A673 (cell line): Measurements from ENCODE around the gene DNLZ. TPM values are rescaled to one million over a fixed set of nuclear protein-coding genes. Genes with fewer than 3 reads are reported as not detected.

Experiments
- BruUV-seq: library from RNA; stranded (reverse); fragments of 400-500 nt; replicated peaks from 2 replicates; lab custom pipeline; 2021; lab: Mats Ljungman, UMichigan
- CTCF ChIA-PET: fragments of 300-600 bp; sonication (Branson Sonifier 250); formaldehyde crosslinking; loops from one replicate; lab custom pipeline; 2022; ENCODE audit warnings: antibody characterized with exemption; lab: Charles Lee
- POLR2A ChIA-PET: fragments of 300-600 bp; sonication (Branson Sonifier 250); formaldehyde crosslinking; loops from one replicate; lab custom pipeline; 2022; ENCODE audit warnings: antibody characterized with exemption; ENCODE audit not compliant: low non-redundant PET; lab: Charles Lee
- DNase-seq: peaks from one replicate; pipeline ENCODE4 v3.0.0-alpha.2; 2015; ENCODE audit warnings: low spot score
- H3K27ac ChIP-seq: fragments of 200-600 bp; sonication (generic); 2 replicates; pipeline ENCODE4 v1.5.1; 2016; ENCODE audit warnings: mixed run types, low read depth, mild to moderate bottlenecking, mixed read lengths, antibody characterized with exemption, low read length; ENCODE audit not compliant: poor library complexity, severe bottlenecking
- H3K27me3 ChIP-seq: fragments of 200-600 bp; sonication (generic); replicated peaks from 2 replicates; pipeline ENCODE4 v1.6.1; 2017; ENCODE audit warnings: mixed run types, low read depth, mild to moderate bottlenecking, mixed read lengths, antibody characterized with exemption, low read length; ENCODE audit not compliant: insufficient read depth, poor library complexity
- H3K36me3 ChIP-seq: fragments of 200-600 bp; sonication (generic); 2 replicates; pipeline ENCODE4 v1.6.1; 2016; ENCODE audit warnings: mixed run types, mild to moderate bottlenecking, mixed read lengths, antibody characterized with exemption, low read length; ENCODE audit not compliant: insufficient read depth, poor library complexity, severe bottlenecking
- H3K4me1 ChIP-seq: fragments of 200-600 bp; sonication (generic); 2 replicates; pipeline ENCODE4 v1.6.1; 2017; ENCODE audit warnings: mixed run types, mild to moderate bottlenecking, mixed read lengths, antibody characterized with exemption, low read length; ENCODE audit not compliant: insufficient read depth, poor library complexity, severe bottlenecking
- H3K4me3 ChIP-seq: fragments of 200-600 bp; sonication (generic); 2 replicates; pipeline ENCODE4 v1.5.1; 2016; ENCODE audit warnings: low read depth, mixed run types, mild to moderate bottlenecking, mixed read lengths, low read length; ENCODE audit not compliant: poor library complexity, severe bottlenecking
- H3K9me3 ChIP-seq: fragments of 200-600 bp; sonication (generic); 2 replicates; pipeline ENCODE4 v1.6.1; 2016; ENCODE audit warnings: mixed run types, low read depth, mild to moderate bottlenecking, mixed read lengths, antibody characterized with exemption, low read length; ENCODE audit not compliant: poor library complexity, severe bottlenecking
- EZH2 ChIP-seq: fragments of 200-600 bp; sonication (generic); IDR thresholded peaks from 2 replicates; pipeline ENCODE4 v1.6.1; 2017; ENCODE audit warnings: borderline replicate concordance, low read depth, mild to moderate bottlenecking, mixed read lengths, antibody characterized with exemption, low read length; ENCODE audit not compliant: poor library complexity, severe bottlenecking
- intact Hi-C: fragments of 100-400 bp; cut with micrococcal nuclease; formaldehyde crosslinking; loops from one replicate; pipeline ENCODE4 v1.10.0; 2022; ENCODE audit not compliant: unreplicated experiment
- total RNA-seq: library from RNA; stranded (reverse); gene quantifications from 2 replicates; pipeline ENCODE4 v1.2.3, GENCODE V29; 2021
- TF ChIP-seq, protein P1 (sequence below): fragments of 300-800, 200-600 bp; sonication (generic); conservative IDR thresholded peaks from 2 replicates; pipeline ENCODE4 v1.5.1; 2017; ENCODE audit warnings: low read depth, mild to moderate bottlenecking, antibody characterized with exemption, low read length, moderate library complexity, mixed read lengths

The DNLZ gene
- total RNA-seq, 1 experiment from 2014 or later: 37.3 TPM

DNA sequence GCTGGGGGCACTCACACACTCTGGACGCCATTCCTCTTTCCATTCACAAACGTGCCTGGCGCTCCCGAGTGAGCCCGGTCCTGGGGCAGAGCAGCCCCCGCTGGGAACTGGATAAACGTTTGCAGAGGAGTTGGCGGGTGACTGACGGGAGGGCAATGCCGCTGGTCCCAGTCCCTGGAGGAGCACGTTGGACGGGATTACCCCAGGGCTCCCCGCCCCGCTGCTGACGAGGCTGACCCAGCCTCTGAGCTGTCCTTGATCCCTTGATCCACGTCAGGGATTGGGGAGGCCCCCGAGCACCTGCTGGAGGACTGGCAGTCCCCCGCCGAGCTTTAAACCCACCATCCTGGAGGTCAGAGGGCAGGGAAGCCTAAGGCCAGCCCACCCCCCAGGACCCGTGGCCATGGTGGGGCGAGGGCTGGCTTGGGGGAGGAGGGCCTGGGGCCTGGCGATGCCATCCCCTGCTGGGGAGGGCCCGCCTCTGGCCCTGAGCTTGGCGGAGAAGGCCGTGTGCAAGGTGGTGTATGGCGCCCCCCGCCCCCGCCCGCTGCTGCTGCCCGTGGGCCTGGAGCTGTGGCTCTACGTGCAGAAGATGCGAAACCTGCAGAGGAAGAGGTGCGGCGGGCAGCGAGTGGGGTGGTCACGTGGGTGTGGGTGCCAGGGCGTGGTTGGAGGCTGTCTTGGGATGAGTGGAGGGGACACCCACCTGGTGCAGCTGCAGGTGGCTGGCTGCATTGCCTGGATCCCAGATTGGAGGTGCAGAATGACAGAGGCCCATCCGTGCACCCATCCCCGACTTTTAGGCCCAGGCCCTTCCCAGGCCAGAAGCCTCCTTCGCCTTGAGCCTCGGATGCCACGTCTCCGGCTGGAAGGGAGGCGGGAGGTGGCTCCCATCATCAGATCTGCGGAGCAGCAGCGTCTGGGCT lies 31.7 kb downstream of the DNLZ start:
- intact Hi-C loops: no loop called here
- Histone ChIP-seq H3K27ac (no peak overlapping the region), H3K27me3 (no peaks in the 10 kb centered on the region), H3K36me3 (peaks cover 3% of the 10 kb centered on the region), H3K4me1 (peaks cover 17% of the 10 kb centered on the region), H3K4me3 (no peak overlapping the region), H3K9me3 (no peaks in the 10 kb centered on the region)
- BruUV-seq: no TSS peak
- TF ChIP-seq, protein P1, sequence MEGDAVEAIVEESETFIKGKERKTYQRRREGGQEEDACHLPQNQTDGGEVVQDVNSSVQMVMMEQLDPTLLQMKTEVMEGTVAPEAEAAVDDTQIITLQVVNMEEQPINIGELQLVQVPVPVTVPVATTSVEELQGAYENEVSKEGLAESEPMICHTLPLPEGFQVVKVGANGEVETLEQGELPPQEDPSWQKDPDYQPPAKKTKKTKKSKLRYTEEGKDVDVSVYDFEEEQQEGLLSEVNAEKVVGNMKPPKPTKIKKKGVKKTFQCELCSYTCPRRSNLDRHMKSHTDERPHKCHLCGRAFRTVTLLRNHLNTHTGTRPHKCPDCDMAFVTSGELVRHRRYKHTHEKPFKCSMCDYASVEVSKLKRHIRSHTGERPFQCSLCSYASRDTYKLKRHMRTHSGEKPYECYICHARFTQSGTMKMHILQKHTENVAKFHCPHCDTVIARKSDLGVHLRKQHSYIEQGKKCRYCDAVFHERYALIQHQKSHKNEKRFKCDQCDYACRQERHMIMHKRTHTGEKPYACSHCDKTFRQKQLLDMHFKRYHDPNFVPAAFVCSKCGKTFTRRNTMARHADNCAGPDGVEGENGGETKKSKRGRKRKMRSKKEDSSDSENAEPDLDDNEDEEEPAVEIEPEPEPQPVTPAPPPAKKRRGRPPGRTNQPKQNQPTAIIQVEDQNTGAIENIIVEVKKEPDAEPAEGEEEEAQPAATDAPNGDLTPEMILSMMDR: no peak
- no peak for TF ChIP-seq EZH2
- ChIA-PET CTCF (no interaction called here), POLR2A (no interaction called here)
- DNase-seq: no peak

DNA sequence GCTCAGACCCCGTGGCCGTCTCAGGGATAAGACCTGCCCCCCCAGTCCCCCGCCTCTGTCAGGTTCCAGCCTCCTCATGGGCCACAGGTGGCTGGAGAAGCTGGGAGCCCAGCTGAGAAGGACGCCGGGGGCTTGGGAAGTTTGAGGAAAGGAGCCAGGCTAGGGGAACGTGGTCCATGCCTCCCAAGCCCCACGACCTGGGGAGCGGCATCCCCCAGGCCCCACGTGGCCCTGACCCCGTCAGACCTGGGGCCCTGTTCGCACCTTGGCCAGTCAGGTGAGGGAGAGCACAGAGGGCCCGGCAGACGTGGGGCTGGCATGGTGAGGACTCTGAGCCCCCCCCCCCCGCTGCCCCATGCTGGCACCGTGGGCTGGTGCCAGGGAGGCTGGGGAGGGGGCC lies 32.5 kb downstream of the DNLZ start:
- intact Hi-C loops: no loop called here
- POLR2A ChIA-PET: no interaction called here
- CTCF ChIA-PET: no interaction called here
- Histone ChIP-seq H3K4me1 (peaks cover 25% of the 10 kb centered on the region), H3K36me3 (no peaks in the 10 kb centered on the region), H3K9me3 (no peaks in the 10 kb centered on the region), H3K27me3 (no peaks in the 10 kb centered on the region), H3K27ac (no peak overlapping the region), H3K4me3 (no peak overlapping the region)
- BruUV-seq: no TSS peak
- TF ChIP-seq, protein P1: no peak
- TF ChIP-seq EZH2: no peak
- no peak for DNase-seq

DNA sequence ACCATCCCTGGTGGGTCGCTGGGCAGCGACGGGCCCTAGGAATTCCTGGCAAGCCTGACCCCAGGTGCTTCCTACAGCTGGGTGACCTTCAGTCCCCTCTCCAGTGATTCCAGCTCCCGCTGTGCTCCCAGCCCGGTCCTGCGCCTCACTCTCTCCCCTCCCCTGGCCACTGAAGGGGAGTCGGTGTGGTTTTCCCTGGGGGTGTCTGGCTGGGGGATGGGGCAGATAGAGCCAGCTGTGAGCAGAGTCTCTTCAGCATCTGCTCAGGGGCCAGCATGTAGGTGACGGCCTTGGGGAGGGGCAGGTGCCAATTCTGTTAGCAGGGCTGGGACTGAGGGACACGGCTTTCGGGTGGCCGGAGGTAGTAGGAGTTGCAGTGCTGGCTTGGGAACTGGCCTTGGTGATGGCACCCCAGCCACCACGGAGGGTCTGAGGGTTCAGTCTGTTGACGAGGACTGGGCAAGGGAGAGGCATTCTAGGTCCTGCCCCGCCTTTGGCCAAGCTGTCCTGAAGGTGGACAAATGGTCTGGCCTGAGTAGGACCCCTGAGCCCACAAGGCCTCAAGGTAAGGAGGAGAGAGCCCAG lies 33.0 kb downstream of the DNLZ start:
- no peak for DNase-seq
- no peaks in the 10 kb centered on the region for H3K27me3 ChIP-seq
- TF ChIP-seq, protein P1: no peak
- no peak for TF ChIP-seq EZH2
- H3K4me1 ChIP-seq: peaks cover 25% of the 10 kb centered on the region
- H3K4me3 ChIP-seq: no peak overlapping the region
- no TSS peak for BruUV-seq
- no peaks in the 10 kb centered on the region for H3K36me3 ChIP-seq
- H3K27ac ChIP-seq: no peak overlapping the region
- intact Hi-C loops: no loop called here
- no peaks in the 10 kb centered on the region for H3K9me3 ChIP-seq
- POLR2A ChIA-PET: no interaction called here
- CTCF ChIA-PET: no interaction called here
